HG02588 (cell line): Measurements from ENCODE around the gene EXOC3.
"Not testable (repeated sequence)": the region's sequence is repeated elsewhere in the genome, so short reads cannot be mapped to it uniquely, and the experiment has no call there.

ENCODE experiments used
- ATAC-seq: cut with Tn5 transposase; IDR thresholded peaks from one replicate; pipeline ENCODE4 v1.9.1; 2021; ENCODE audit warnings: mild to moderate bottlenecking, moderate library complexity; ENCODE audit not compliant: unreplicated experiment

EXOC3 gene

DNA sequence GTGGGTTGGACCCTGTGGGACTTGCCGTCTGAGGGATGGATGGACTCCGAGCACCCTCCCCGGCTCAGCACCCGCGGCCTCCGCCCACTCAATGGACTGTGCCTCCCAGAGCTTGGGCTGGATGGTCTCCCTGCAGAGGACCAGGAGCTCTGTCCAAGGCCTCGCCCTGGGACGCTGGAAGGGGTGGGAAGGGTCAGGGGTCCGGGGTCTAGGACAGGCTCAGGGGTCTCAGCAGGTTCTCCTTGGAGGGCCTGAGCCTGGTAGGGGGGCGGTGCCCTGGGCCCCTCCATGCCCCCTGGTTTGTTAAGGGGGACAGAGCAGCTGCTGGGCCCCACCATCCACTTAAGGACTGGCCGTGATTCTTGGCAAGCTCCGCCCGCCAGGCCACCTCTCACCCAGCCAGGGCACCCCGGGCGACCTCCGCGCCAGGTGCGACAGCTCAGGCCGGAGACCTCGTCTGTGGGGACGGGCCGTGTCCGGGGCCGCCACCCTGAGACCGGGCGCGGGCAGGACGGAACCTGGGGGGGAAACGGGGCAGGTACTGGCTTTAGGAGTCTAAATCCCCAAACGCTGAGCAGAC is 29.2 kb downstream of the EXOC3 start:
- ATAC-seq = peak; percentile 9

DNA sequence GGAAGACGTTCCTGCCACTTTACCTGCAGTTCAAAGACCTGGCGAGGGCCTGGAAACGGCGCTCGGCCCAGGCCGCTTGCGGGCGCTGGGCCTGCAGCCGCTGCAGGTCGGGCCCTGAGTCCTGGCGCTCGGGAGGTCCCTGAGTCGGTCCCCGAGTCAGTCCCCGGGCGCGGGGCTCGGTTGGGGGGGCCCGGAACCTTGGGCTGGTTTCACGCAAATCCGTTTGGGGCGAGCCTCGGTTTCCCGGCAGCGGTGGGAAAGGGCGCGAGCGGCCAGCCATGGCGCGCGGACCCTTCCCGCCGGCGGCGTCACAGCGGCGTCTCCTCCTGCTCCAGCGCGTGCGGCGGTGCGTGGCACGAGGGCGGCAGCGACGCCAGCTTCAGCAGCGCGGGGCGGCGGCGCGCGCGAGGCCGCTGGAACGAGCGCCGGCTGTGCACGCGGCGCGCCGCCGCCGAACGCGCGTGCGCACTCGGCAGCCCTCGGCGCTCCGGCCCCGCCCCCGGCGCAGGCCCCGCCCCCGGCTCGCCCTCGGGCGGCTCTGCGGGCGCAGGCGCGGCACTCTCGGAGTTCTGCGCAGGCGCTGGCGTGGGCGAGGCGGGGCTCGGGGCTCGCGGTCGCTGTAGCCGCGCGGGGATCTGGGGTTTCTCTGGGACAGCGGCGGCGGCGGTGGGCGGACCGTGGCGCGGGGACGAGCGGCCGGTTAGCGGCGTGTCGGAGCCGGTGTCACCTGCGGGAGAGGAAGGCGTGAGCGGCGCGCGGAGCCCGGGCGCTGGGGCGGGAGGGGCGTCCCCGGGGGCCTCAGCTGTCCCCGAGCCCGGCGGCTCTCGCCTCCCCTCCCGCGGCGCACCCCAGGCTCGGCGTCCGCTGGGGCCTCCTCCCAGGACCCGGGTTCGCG is 29.9 kb downstream of the EXOC3 start:
- peak; percentile 69 for ATAC-seq

- peak; percentile 26 for ATAC-seq
These were observed 30.7 kb downstream of the EXOC3 start for GRCh38 chr5:473551-474192.

DNA sequence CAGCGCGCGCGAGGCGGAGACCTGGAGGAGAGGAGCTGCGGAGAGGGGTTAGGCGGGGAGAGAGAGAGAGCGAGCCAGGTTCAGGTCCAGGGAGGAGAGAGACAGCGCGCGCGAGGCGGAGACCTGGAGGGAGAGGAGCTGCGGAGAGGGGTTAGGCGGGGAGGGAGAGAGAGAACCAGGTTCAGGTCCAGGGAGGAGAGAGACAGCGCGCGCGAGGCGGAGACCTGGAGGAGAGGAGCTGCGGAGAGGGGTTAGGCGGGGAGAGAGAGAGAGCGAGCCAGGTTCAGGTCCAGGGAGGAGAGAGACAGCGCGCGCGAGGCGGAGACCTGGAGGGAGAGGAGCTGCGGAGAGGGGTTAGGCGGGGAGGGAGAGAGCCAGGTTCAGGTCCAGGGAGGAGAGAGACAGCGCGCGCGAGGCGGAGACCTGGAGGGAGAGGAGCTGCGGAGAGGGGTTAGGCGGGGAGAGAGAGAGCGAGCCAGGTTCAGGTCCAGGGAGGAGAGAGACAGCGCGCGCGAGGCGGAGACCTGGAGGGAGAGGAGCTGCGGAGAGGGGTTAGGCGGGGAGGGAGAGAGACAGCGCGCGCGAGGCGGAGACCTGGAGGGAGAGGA is 31.4 kb downstream of the EXOC3 start:
- ATAC-seq = not testable (repeated sequence)

- ATAC-seq = no peak
These were observed 32.1 kb downstream of the EXOC3 start for GRCh38 chr5:474840-475661.

DNA sequence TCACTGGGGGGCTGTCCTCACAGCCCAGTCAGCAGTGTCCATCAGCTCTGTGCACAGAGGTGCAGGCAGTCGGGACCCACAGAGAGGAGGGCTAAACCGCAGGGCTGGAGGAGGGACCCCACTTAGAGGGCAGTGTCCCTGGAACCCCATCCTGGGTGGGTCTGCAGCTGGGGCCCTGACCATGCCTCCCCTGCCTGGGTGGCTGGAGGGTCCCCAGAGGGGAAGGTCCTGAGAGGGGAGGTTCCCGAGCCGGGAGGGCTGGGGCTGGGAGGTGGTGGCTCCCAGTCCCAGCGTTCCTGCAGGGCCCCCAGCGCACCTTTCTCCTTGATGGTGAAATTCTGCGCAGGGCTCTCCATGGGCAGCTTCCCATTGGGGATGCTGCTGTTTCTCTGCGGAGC is 32.7 kb downstream of the EXOC3 start:
- ATAC-seq = no peak

DNA sequence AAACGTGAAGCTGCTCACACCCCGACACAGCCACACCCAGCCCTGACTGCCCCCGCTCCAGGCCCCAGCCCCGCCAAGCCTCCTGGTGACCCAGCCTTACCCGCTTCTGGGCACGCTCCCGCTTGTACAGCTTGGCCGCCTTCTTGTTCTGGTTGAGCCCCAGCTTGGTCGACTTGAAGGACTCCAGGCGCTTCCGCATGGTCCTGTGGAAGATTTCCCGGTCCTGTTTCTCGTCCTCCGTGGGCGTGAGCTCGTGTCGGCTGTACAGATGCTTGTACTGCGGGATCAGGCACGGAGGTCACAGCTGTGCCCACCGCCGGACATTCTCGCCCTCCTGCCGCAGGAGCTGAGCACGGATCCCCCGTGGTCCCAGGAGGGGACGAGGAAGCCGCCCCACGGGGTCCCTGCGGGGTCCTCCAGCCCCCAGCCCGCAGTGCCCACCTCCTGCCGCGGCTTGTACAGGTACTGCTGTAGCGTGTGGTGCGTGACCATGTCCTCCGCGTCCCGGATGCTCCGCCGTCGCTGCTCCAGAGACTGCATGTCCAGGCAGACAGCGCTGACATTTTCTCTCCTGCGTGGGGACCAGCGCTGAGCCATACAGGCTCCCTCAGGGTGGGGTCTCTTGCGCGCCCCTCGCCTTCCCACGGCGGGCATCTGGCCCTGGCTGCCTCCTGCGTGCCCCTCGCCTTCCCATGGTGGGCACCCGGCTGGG is 33.3 kb downstream of the EXOC3 start:
- ATAC-seq = no peak

GRCh38 chr5:476814-477175 is 33.8 kb downstream of the EXOC3 start:
- ATAC-seq = no peak

- ATAC-seq = no peak
These were observed 34.3 kb downstream of the EXOC3 start for GRCh38 chr5:477247-477646.

DNA sequence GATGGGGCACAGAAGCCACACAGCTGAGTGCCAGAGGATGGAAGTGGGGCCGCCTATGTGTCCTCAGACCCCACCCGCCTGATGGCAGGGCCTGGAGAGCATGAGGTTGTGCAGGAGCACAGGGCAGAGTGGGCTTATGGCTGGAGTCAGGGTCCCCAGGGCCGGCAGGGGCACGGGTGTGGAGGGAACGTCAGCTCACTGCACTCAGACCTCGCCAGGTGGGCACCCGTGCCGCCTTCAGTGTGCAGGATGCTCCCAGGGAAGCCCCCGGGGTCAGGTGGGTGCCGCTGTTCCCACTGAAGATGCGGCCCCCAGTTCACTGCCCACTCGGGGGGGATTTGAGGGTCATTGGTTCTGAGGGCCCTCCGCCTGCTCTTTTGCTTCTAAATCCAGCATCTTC is 34.9 kb downstream of the EXOC3 start:
- no peak for ATAC-seq

GRCh38 chr5:478369-478981 is 35.5 kb downstream of the EXOC3 start:
- ATAC-seq = no peak

DNA sequence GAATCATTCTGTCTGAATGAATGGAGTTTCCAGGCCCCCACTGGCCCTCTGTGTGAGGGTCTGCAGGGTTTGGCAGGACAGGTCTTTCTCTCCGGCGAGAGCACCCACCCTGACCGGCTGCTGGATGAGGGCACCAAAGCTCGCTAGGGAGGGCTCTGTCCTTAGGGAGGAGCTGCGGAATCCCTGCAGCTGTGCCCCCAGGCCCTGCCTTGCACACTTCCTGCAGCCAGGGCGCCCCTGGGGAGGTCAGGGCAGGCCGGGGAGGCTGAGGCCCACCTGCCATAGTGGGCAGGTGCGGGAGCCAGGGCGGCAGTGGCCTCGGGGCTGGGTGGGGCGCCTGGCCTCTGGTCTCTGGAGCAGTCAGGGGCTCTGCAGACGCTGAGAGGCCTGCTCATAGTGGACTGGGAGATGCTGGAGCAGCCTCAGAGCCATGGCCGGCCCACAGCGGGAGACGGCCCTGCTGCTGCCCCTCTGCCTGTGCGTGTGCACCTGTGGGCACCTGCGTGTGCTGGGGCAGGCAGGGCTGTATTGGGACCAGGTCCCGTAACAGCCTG is 36.1 kb downstream of the EXOC3 start:
- ATAC-seq = no peak

- no peak for ATAC-seq
These were observed 36.8 kb downstream of the EXOC3 start for GRCh38 chr5:479566-480319.

DNA sequence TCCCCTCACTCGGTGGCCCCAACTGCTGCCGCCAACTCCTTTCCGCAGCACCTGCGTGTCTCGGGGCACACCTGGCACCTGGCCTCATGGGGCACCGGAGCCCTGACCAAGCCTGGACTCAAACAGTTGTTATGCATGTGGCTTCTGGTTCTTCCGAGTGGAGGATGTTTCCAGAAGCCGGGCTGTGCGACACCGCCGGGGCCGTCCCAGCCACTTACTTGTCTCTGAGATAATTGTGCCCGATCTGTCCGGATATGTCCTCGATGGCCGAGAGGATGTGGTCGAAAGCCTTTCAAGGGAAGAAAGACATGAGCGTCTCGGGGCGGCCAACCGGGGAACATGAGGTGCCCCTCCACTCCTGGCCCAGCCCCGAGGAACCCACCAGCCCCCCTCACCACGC is 38.4 kb downstream of the EXOC3 start:
- ATAC-seq = no peak

DNA sequence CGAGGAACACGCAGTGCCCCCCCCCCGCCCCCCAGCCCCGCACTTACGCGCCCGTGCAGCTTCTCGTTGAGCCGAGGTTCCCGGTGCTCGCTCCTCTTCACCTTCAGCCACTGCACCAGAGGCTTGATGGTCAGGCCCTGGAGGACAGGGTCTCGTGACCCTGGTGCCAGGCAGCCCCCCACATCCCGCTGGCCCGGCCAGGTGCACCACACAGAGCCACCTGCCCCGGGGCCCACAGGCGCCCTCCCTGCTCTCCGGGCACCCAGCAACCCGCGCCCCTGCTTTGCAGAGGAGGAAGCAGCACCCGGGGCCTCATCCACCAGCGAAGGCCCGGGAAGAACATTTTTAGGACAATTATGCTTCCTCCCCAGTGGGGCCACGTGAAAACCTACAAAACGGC is 39.0 kb downstream of the EXOC3 start:
- no peak for ATAC-seq

DNA sequence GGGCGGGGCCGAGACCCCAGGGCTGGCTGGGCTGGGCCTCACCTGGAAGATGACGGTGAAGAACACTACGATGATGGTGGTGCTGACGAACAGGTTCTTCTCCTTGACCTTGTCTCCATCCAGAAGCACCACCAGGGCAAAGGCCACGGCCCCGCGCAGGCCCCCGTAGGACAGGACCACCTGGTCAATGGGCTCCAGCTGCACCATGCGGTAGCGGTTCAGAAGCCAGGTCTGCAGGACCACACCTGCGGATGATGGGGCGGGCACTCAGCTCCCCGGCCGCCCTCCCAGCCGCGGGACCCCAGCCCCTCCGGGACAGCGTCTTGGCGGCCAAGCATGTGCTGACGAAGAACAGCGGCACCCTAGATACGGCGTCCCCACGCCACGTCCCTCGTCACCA is 39.5 kb downstream of the EXOC3 start:
- ATAC-seq = no peak

DNA sequence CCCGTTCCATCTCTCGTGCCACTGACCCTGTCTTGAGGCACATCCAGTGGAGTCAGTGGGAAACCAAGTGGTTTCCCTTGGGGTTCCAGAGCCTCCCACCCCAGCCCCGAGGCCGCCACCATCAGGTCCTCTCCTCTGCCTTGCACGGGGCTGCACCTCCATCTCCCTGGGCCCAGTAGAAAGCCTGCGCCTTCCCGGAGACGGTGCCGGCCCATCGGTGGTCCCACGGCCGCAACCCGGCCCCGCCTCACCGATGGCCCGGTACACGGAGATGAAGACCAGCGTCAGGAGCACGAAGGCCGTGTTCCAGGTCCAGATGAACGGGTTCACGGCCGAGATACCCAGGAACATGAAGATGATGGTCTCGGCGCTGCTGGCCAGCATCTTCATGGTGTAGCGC is 40.0 kb downstream of the EXOC3 start:
- ATAC-seq = no peak

GRCh38 chr5:483434-484140 is 40.6 kb downstream of the EXOC3 start:
- ATAC-seq = no peak
